ENCODE measurements around the gene EYS. TPM values are rescaled to one million over a fixed set of nuclear protein-coding genes. Genes with fewer than 3 reads are reported as not detected.

The EYS gene
- total RNA-seq, 4 donors from 2014 or later: 0.15 TPM; not detected in 3

DNA sequence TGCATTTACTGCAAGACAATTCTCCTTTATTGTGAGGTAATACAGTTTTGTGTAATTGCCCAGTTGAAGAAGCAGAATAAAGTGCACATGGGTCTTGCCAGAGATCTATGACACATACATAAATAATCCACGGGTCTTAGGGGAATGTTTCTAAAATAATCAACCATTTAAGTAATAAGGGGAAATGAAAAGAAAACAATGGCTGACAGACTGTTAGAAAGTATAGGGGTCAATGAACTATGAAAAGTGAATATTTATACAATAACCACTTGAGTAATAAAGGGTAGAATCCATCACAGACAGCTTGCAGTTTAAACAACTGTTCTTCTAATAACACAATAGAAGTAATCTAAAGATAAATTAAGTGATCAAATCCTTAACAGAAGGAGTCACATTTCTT is 477.2 kb downstream of the EYS start:
- Histone ChIP-seq H3K9me3 (no peaks in the 10 kb centered on the region), H3K27me3 (no peaks in the 10 kb centered on the region), H3K4me1 (peaks cover 0 to 5% (median 0%) of the 10 kb centered on the region in 3 donors), H3K4me3 (no peak overlapping the region), H3K36me3 (no peaks in the 10 kb centered on the region), H3K27ac (no peak overlapping the region)
- no peak for ATAC-seq
- WGBS, 2 donors (ENCODE audit: low coverage in 1 of 2): 0% methylated on average over 1 of the region's 1 CpG
- TF ChIP-seq, protein P1, sequence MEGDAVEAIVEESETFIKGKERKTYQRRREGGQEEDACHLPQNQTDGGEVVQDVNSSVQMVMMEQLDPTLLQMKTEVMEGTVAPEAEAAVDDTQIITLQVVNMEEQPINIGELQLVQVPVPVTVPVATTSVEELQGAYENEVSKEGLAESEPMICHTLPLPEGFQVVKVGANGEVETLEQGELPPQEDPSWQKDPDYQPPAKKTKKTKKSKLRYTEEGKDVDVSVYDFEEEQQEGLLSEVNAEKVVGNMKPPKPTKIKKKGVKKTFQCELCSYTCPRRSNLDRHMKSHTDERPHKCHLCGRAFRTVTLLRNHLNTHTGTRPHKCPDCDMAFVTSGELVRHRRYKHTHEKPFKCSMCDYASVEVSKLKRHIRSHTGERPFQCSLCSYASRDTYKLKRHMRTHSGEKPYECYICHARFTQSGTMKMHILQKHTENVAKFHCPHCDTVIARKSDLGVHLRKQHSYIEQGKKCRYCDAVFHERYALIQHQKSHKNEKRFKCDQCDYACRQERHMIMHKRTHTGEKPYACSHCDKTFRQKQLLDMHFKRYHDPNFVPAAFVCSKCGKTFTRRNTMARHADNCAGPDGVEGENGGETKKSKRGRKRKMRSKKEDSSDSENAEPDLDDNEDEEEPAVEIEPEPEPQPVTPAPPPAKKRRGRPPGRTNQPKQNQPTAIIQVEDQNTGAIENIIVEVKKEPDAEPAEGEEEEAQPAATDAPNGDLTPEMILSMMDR (IDR thresholded peaks at IDR 0.05): no peak
- no peak for TF ChIP-seq POLR2A (IDR thresholded peaks at IDR 0.05)
- TF ChIP-seq POLR2AphosphoS5 (IDR thresholded peaks at IDR 0.05): no peak
- no peak for TF ChIP-seq EP300 (IDR thresholded peaks at IDR 0.05)

GRCh38 chr6:65221153-65221552 is 485.9 kb downstream of the EYS start:
- H3K27me3 ChIP-seq: no peaks in the 10 kb centered on the region
- WGBS, 2 donors (ENCODE audit: low coverage in 1 of 2): no CpG with 5 or more reads among the region's 1 CpG
- no peak overlapping the region for H3K4me3 ChIP-seq
- no peaks in the 10 kb centered on the region for H3K36me3 ChIP-seq
- TF ChIP-seq, protein P1 (IDR thresholded peaks at IDR 0.05): no peak
- TF ChIP-seq POLR2AphosphoS5 (IDR thresholded peaks at IDR 0.05): no peak
- no peak for TF ChIP-seq EP300 (IDR thresholded peaks at IDR 0.05)
- TF ChIP-seq POLR2A (IDR thresholded peaks at IDR 0.05): no peak
- no peak overlapping the region for H3K27ac ChIP-seq
- H3K9me3 ChIP-seq: no peaks in the 10 kb centered on the region
- no peak for ATAC-seq
- H3K4me1 ChIP-seq: no peaks in the 10 kb centered on the region

DNA sequence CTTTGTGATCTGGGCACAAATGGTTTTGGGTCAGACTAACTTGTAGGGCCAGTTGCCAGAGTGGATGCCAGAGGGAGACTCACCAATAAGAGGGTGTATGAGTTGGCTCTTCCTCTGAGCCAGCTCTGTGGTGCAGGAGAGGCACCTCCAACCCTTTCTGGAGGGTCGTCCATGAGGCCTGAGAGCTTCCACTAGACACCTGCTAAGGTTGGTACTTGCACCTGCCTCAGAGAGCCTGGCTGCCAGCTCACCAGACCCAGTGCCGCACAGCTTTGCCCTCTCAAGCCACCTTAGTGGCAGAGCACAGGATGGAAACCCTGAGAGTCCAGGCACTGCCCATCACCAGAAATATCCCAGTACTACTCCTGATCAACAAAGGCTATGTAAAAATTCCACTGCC is 504.3 kb downstream of the EYS start:
- Histone ChIP-seq H3K4me3 (no peak overlapping the region), H3K27me3 (no peaks in the 10 kb centered on the region), H3K4me1 (no peaks in the 10 kb centered on the region), H3K36me3 (no peaks in the 10 kb centered on the region), H3K27ac (no peak overlapping the region), H3K9me3 (peaks cover 0 to 4% (median 0%) of the 10 kb centered on the region in 3 donors)
- WGBS, 2 donors (ENCODE audit: low coverage in 1 of 2): no CpG with 5 or more reads among the region's 2 CpGs
- TF ChIP-seq EP300 (IDR thresholded peaks at IDR 0.05): no peak
- TF ChIP-seq, protein P1 (IDR thresholded peaks at IDR 0.05): no peak
- TF ChIP-seq POLR2AphosphoS5 (IDR thresholded peaks at IDR 0.05): no peak
- no peak for TF ChIP-seq POLR2A (IDR thresholded peaks at IDR 0.05)
- no peak for ATAC-seq

- H3K27ac ChIP-seq: no peak overlapping the region
- no peak for TF ChIP-seq EP300 (IDR thresholded peaks at IDR 0.05)
- TF ChIP-seq POLR2AphosphoS5 (IDR thresholded peaks at IDR 0.05): no peak
- TF ChIP-seq, protein P1 (IDR thresholded peaks at IDR 0.05): no peak
- no peak for TF ChIP-seq POLR2A (IDR thresholded peaks at IDR 0.05)
- no peak for ATAC-seq
- H3K9me3 ChIP-seq: peaks cover 0 to 4% (median 0%) of the 10 kb centered on the region in 3 donors
- WGBS, 2 donors (ENCODE audit: low coverage in 1 of 2): 60 to 71% methylated on average over 3 of the region's 3 CpGs
- H3K27me3 ChIP-seq: no peaks in the 10 kb centered on the region
- no peak overlapping the region for H3K4me3 ChIP-seq
- no peaks in the 10 kb centered on the region for H3K36me3 ChIP-seq
- H3K4me1 ChIP-seq: no peaks in the 10 kb centered on the region
These were observed 507.3 kb downstream of the EYS start for GRCh38 chr6:65199683-65200082.

DNA sequence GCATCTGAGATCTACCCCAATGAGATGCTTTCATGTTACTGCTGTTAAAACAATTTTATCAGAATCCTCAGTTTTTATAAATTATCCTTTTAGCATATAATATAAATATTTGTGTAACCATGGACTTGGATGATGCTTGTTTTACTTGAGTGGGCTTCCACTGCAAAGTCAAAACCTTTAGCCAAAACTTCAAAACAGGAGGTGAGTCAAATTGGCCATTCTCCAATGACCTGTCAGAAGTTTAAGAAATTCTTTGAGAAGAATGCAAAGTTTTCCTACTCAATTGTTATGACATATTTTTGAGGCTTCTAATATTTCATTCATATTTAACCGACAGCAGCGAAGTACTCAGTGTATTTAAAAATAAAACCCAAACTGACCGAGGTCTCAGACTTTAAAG is 507.9 kb downstream of the EYS start:
- Histone ChIP-seq H3K9me3 (peaks cover 0 to 4% (median 0%) of the 10 kb centered on the region in 3 donors), H3K27ac (no peak overlapping the region), H3K4me1 (no peaks in the 10 kb centered on the region), H3K27me3 (no peaks in the 10 kb centered on the region), H3K36me3 (no peaks in the 10 kb centered on the region), H3K4me3 (no peak overlapping the region)
- TF ChIP-seq POLR2AphosphoS5 (IDR thresholded peaks at IDR 0.05) (no peak), POLR2A (IDR thresholded peaks at IDR 0.05) (no peak), EP300 (IDR thresholded peaks at IDR 0.05) (no peak)
- TF ChIP-seq, protein P1 (IDR thresholded peaks at IDR 0.05): no peak
- WGBS, 2 donors (ENCODE audit: low coverage in 1 of 2): 23 to 36% methylated on average over 3 of the region's 3 CpGs
- ATAC-seq: no peak

Measured in gastroesophageal sphincter (tissue), 4 donors.